Gastroesophageal sphincter (tissue), 4 donors: ENCODE measurements around the gene EMP2. TPM values are rescaled to one million over a fixed set of nuclear protein-coding genes. Genes with fewer than 3 reads are reported as not detected.
"Not testable (repeated sequence)": the region's sequence is repeated elsewhere in the genome, so short reads cannot be mapped to it uniquely, and the experiment has no call there.

Experiments used
- ATAC-seq: fragments of 150-250 bp; one replicate; pipeline ENCODE4 v1.9.1; 2016; ENCODE audit warnings: mild to moderate bottlenecking, moderate library complexity
- H3K27ac ChIP-seq, 4 donors: fragments of 200-600 bp; sonication (generic) in 3 of 4; 1 replicate in 3 of 4; 2 replicates in 1 of 4; pipeline ENCODE4 v1.5.1; 2016 to 2019
- H3K27me3 ChIP-seq: fragments of 200-600 bp; sonication (generic); one replicate; pipeline ENCODE4 v1.5.1; 2019
- H3K36me3 ChIP-seq, 2 donors: fragments of 200-600 bp; sonication (generic); one replicate each; pipeline ENCODE4 v1.5.1; 2019; ENCODE audit warnings: control low read depth in 1 of 2
- H3K4me1 ChIP-seq, 3 donors: fragments of 200-600 bp; sonication (generic); 1 replicate in 2 of 3; 2 replicates in 1 of 3; pipeline ENCODE4 v1.5.1; 2016 to 2019; ENCODE audit warnings: control low read depth in 2 of 3
- H3K4me3 ChIP-seq, 2 donors: fragments of 200-600 bp; sonication (generic); one replicate each; pipeline ENCODE4 v1.5.1; 2019; ENCODE audit warnings: mild to moderate bottlenecking in 1 of 2, moderate library complexity in 1 of 2
- H3K9me3 ChIP-seq, 3 donors: fragments of 200-600 bp; sonication (generic); one replicate each; pipeline ENCODE4 v1.5.1; 2017 to 2019; ENCODE audit warnings: control low read depth in 2 of 3
- EP300 ChIP-seq: sonication (generic); formaldehyde crosslinking; IDR thresholded peaks from one replicate; pipeline ENCODE4 v1.6.1; 2017; ENCODE audit warnings: antibody characterized with exemption, mild to moderate bottlenecking
- POLR2A ChIP-seq, 2 donors: fragments of 450-650 bp; IDR thresholded peaks; one replicate each; pipeline ENCODE4 v1.6.1; 2017; ENCODE audit warnings: antibody characterized with exemption in 2 of 2, mild to moderate bottlenecking in 2 of 2, moderate library complexity in 1 of 2
- POLR2AphosphoS5 ChIP-seq: sonication (generic); formaldehyde crosslinking; IDR thresholded peaks from one replicate; pipeline ENCODE4 v1.6.1; 2017; ENCODE audit warnings: antibody characterized with exemption
- WGBS, 2 donors: methylation state at CpG; one replicate each; pipeline ENCODE4 v1.1.5; 2018; ENCODE audit warnings: low coverage in 1 of 2; 5-methylcytosine and 5-hydroxymethylcytosine counted together
- total RNA-seq, 4 donors: library from RNA; depleted of rRNA; stranded (reverse); fragments of >200 nt; gene quantifications; one replicate each; pipeline ENCODE4 v1.1.0, GENCODE V29; 2016
- TF ChIP-seq, protein P1 (sequence below), 4 experiments: fragments of 200-600 bp in 2 of 4; fragments of 450-650 bp in 2 of 4; sonication (generic) in 1 of 4; IDR thresholded peaks; one replicate each; pipeline ENCODE4 v1.5.1; 2017 to 2019; ENCODE audit warnings: antibody characterized with exemption in 4 of 4, mild to moderate bottlenecking in 2 of 4, moderate library complexity in 2 of 4

The EMP2 gene
- total RNA-seq, 4 donors from 2014 or later, result 52.8 to 94.7 (median 69.7) TPM

- H3K4me1 ChIP-seq, result peaks cover 0 to 6% (median 2%) of the 10 kb centered on the region in 3 donors
- no peak overlapping the region for H3K27ac ChIP-seq
- TF ChIP-seq EP300 (no peak), POLR2AphosphoS5 (no peak), POLR2A (IDR thresholded peaks at IDR 0.05) (no peak)
- TF ChIP-seq, protein P1, sequence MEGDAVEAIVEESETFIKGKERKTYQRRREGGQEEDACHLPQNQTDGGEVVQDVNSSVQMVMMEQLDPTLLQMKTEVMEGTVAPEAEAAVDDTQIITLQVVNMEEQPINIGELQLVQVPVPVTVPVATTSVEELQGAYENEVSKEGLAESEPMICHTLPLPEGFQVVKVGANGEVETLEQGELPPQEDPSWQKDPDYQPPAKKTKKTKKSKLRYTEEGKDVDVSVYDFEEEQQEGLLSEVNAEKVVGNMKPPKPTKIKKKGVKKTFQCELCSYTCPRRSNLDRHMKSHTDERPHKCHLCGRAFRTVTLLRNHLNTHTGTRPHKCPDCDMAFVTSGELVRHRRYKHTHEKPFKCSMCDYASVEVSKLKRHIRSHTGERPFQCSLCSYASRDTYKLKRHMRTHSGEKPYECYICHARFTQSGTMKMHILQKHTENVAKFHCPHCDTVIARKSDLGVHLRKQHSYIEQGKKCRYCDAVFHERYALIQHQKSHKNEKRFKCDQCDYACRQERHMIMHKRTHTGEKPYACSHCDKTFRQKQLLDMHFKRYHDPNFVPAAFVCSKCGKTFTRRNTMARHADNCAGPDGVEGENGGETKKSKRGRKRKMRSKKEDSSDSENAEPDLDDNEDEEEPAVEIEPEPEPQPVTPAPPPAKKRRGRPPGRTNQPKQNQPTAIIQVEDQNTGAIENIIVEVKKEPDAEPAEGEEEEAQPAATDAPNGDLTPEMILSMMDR (IDR thresholded peaks at IDR 0.05), result no peak
- peaks cover 0 to 99% of the 10 kb centered on the region in 2 donors for H3K36me3 ChIP-seq
- H3K27me3 ChIP-seq, result no peaks in the 10 kb centered on the region
- H3K9me3 ChIP-seq, result no peaks in the 10 kb centered on the region
- 60 to 88% methylated on average over 1 to 3 of the region's 15 CpGs for WGBS, 2 donors
- no peak overlapping the region for H3K4me3 ChIP-seq
- no peak for ATAC-seq
These were observed 42.5 kb downstream of the EMP2 start for GRCh38 chr16:10537946-10538345.

GRCh38 chr16:10536814-10537389 is 43.5 kb downstream of the EMP2 start:
- TF ChIP-seq, protein P1 (IDR thresholded peaks at IDR 0.05), result no peak
- no peak for TF ChIP-seq POLR2AphosphoS5
- no peak for TF ChIP-seq EP300
- TF ChIP-seq POLR2A (IDR thresholded peaks at IDR 0.05), result no peak
- Histone ChIP-seq H3K27me3 (no peaks in the 10 kb centered on the region), H3K4me1 (peaks cover 0 to 5% (median 2%) of the 10 kb centered on the region in 3 donors), H3K36me3 (peaks cover 0 to 98% of the 10 kb centered on the region in 2 donors), H3K9me3 (no peaks in the 10 kb centered on the region), H3K4me3 (no peak overlapping the region), H3K27ac (no peak overlapping the region)
- no peak for ATAC-seq
- WGBS, 2 donors, result 67 to 80% methylated on average over 2 of the region's 5 CpGs

- not testable (repeated sequence) for H3K27me3 ChIP-seq, H3K4me1 ChIP-seq, H3K27ac ChIP-seq, ATAC-seq, H3K4me3 ChIP-seq, H3K9me3 ChIP-seq
- H3K36me3 ChIP-seq, result peaks cover 0 to 98% of the 10 kb centered on the region in 2 donors
- WGBS, 2 donors, result 93 to 100% methylated on average over 1 to 5 of the region's 6 CpGs
These were observed 44.1 kb downstream of the EMP2 start for GRCh38 chr16:10536328-10536727.

- no peak overlapping the region for H3K4me3 ChIP-seq
- no peaks in the 10 kb centered on the region for H3K4me1 ChIP-seq
- peaks cover 0 to 98% of the 10 kb centered on the region in 2 donors for H3K36me3 ChIP-seq
- TF ChIP-seq POLR2AphosphoS5 (no peak), POLR2A (IDR thresholded peaks at IDR 0.05) (no peak), EP300 (no peak)
- TF ChIP-seq, protein P1 (IDR thresholded peaks at IDR 0.05), result no peak
- WGBS, 2 donors, result 96 to 100% methylated on average over 2 to 6 of the region's 10 CpGs
- H3K9me3 ChIP-seq, result no peaks in the 10 kb centered on the region
- ATAC-seq, result no peak
- H3K27me3 ChIP-seq, result no peaks in the 10 kb centered on the region
- H3K27ac ChIP-seq, result no peak overlapping the region
These were observed 44.9 kb downstream of the EMP2 start for GRCh38 chr16:10535461-10535860.

DNA sequence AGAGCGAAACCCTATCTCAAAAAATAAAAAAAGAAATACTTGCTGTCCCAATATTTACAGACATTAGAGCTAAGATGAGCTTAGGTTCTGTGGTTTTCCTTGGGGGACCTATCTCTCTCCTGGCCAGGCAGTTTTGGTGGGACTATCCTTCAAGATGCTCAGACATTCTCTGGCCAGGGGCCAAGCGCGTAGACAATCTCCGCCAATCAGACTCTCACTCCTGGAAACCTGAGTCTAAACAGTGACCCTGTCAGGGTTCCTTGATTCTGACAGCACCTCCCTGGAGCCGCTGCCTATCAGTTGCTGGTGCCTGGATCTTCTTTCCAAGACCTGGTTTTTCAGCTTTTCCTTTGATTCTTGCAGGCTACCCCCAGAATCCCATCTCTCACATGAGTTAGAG is 45.6 kb downstream of the EMP2 start:
- ATAC-seq, result no peak
- no peak overlapping the region for H3K4me3 ChIP-seq
- H3K27me3 ChIP-seq, result no peaks in the 10 kb centered on the region
- WGBS, 2 donors, result 87 to 93% methylated on average over 3 to 5 of the region's 5 CpGs
- H3K4me1 ChIP-seq, result no peaks in the 10 kb centered on the region
- H3K27ac ChIP-seq, result no peak overlapping the region
- no peaks in the 10 kb centered on the region for H3K9me3 ChIP-seq
- TF ChIP-seq EP300 (no peak), POLR2AphosphoS5 (no peak), POLR2A (IDR thresholded peaks at IDR 0.05) (no peak)
- TF ChIP-seq, protein P1 (IDR thresholded peaks at IDR 0.05), result no peak
- peaks cover 0 to 94% of the 10 kb centered on the region in 2 donors for H3K36me3 ChIP-seq

DNA sequence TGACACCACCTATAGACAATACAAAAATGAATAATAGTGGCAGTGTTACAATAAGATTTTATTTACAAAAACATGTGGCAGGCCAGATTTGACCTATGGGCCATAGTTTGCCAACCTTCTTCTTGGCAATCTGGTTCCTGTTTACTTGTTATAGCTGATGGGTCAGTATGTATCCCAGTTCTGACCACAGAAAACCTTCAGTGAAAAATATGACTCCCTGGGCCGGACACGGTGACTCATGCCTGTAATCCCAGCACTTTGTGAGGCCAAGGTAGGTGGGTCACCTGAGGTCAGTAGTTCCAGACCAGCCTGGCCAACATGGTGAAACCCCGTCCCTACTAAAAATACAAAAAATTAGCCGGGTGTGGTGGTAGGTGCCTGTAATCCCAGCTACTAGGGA is 46.8 kb downstream of the EMP2 start:
- H3K4me1 ChIP-seq, H3K9me3 ChIP-seq, H3K27ac ChIP-seq, ATAC-seq, H3K4me3 ChIP-seq, H3K27me3 ChIP-seq: not testable (repeated sequence)
- 55% methylated on average over 2 of the region's 4 CpGs; no CpG with 5 or more reads in 1 of the 2 donors for WGBS, 2 donors
- H3K36me3 ChIP-seq, result peaks cover 0 to 94% of the 10 kb centered on the region in 2 donors
